Gastroesophageal sphincter (tissue), 4 donors: ENCODE results near the gene GJB3. TPM values are rescaled to one million over a fixed set of nuclear protein-coding genes. Genes with fewer than 3 reads are reported as not detected.

Experiments
- ATAC-seq: fragments of 150-250 bp; one replicate; pipeline ENCODE4 v1.9.1; 2016; ENCODE audit warnings: mild to moderate bottlenecking, moderate library complexity
- H3K27ac ChIP-seq, 4 donors: fragments of 200-600 bp; sonication (generic) in 3 of 4; 1 replicate in 3 of 4; 2 replicates in 1 of 4; pipeline ENCODE4 v1.5.1; 2016 to 2019
- H3K27me3 ChIP-seq: fragments of 200-600 bp; sonication (generic); one replicate; pipeline ENCODE4 v1.5.1; 2019
- H3K36me3 ChIP-seq, 2 donors: fragments of 200-600 bp; sonication (generic); one replicate each; pipeline ENCODE4 v1.5.1; 2019; ENCODE audit warnings: control low read depth in 1 of 2
- H3K4me1 ChIP-seq, 3 donors: fragments of 200-600 bp; sonication (generic); 1 replicate in 2 of 3; 2 replicates in 1 of 3; pipeline ENCODE4 v1.5.1; 2016 to 2019; ENCODE audit warnings: control low read depth in 2 of 3
- H3K4me3 ChIP-seq, 2 donors: fragments of 200-600 bp; sonication (generic); one replicate each; pipeline ENCODE4 v1.5.1; 2019; ENCODE audit warnings: mild to moderate bottlenecking in 1 of 2, moderate library complexity in 1 of 2
- H3K9me3 ChIP-seq, 3 donors: fragments of 200-600 bp; sonication (generic); one replicate each; pipeline ENCODE4 v1.5.1; 2017 to 2019; ENCODE audit warnings: control low read depth in 2 of 3
- CTCF ChIP-seq, 4 experiments: fragments of 200-600 bp in 2 of 4; fragments of 450-650 bp in 2 of 4; sonication (generic) in 1 of 4; IDR thresholded peaks; one replicate each; pipeline ENCODE4 v1.5.1; 2017 to 2019; ENCODE audit warnings: antibody characterized with exemption in 4 of 4, mild to moderate bottlenecking in 2 of 4, moderate library complexity in 2 of 4
- EP300 ChIP-seq: sonication (generic); formaldehyde crosslinking; IDR thresholded peaks from one replicate; pipeline ENCODE4 v1.6.1; 2017; ENCODE audit warnings: antibody characterized with exemption, mild to moderate bottlenecking
- POLR2A ChIP-seq, 2 donors: fragments of 450-650 bp; IDR thresholded peaks; one replicate each; pipeline ENCODE4 v1.6.1; 2017; ENCODE audit warnings: antibody characterized with exemption in 2 of 2, mild to moderate bottlenecking in 2 of 2, moderate library complexity in 1 of 2
- POLR2AphosphoS5 ChIP-seq: sonication (generic); formaldehyde crosslinking; IDR thresholded peaks from one replicate; pipeline ENCODE4 v1.6.1; 2017; ENCODE audit warnings: antibody characterized with exemption
- WGBS, 2 donors: methylation state at CpG; one replicate each; pipeline ENCODE4 v1.1.5; 2018; ENCODE audit warnings: low coverage in 1 of 2; 5-methylcytosine and 5-hydroxymethylcytosine counted together
- total RNA-seq, 4 donors: library from RNA; depleted of rRNA; stranded (reverse); fragments of >200 nt; gene quantifications; one replicate each; pipeline ENCODE4 v1.1.0, GENCODE V29; 2016

Gene GJB3
- total RNA-seq, 4 donors from 2014 or later = 1.1 to 6.4 TPM; not detected in 2

- 53% methylated on average over 3 of the region's 6 CpGs; no CpG with 5 or more reads in 1 of the 2 donors for WGBS, 2 donors
- TF ChIP-seq CTCF (IDR thresholded peaks at IDR 0.05) (no peak), POLR2A (IDR thresholded peaks at IDR 0.05) (no peak), EP300 (no peak), POLR2AphosphoS5 (no peak)
- Histone ChIP-seq H3K4me3 (no peak overlapping the region), H3K27me3 (peaks cover 48% of the 10 kb centered on the region), H3K9me3 (peaks cover 0 to 5% (median 0%) of the 10 kb centered on the region in 3 donors), H3K27ac (peak overlapping the region in 2 of 4 donors; percentile 7 to 27), H3K36me3 (peaks cover 0 to 21% of the 10 kb centered on the region in 2 donors), H3K4me1 (peaks cover 0 to 19% (median 0%) of the 10 kb centered on the region in 3 donors)
- no peak for ATAC-seq
Measured at GRCh38 chr1:34790985-34791384, 10.0 kb downstream of the GJB3 start.

GRCh38 chr1:34792424-34792823, 11.4 kb downstream of the GJB3 start:
- WGBS, 2 donors = 60% methylated on average over 1 of the region's 10 CpGs; no CpG with 5 or more reads in 1 of the 2 donors
- Histone ChIP-seq H3K9me3 (peaks cover 0 to 5% (median 0%) of the 10 kb centered on the region in 3 donors), H3K4me1 (peaks cover 0 to 13% (median 0%) of the 10 kb centered on the region in 3 donors), H3K27me3 (peaks cover 44% of the 10 kb centered on the region), H3K27ac (peak overlapping the region in 2 of 4 donors; percentile 40 to 62), H3K36me3 (peaks cover 0 to 28% of the 10 kb centered on the region in 2 donors), H3K4me3 (peak overlapping the region in 1 of 2 donors; percentile 49)
- no peak for TF ChIP-seq CTCF (IDR thresholded peaks at IDR 0.05)
- no peak for TF ChIP-seq POLR2A (IDR thresholded peaks at IDR 0.05)
- no peak for TF ChIP-seq POLR2AphosphoS5
- no peak for TF ChIP-seq EP300
- no peak for ATAC-seq

GRCh38 chr1:34792868-34793727, 12.1 kb downstream of the GJB3 start, which contains the start of gene GJA4:
Gene GJA4, plus strand, starts transcription at chr1:34792999. Its CDS starts 1,215 bp downstream, at chr1:34794214.
- Histone ChIP-seq H3K4me1 (peaks cover 0 to 13% (median 0%) of the 10 kb centered on the region in 3 donors), H3K4me3 (peak within 1 kb of the TSS; percentile 8 to 49), H3K27me3 (peaks cover 44% of the 10 kb centered on the region), H3K9me3 (peaks cover 0 to 5% (median 0%) of the 10 kb centered on the region in 3 donors), H3K27ac (peak within 1 kb of the TSS in 2 of 4 donors; percentile 48 to 62), H3K36me3 (peaks cover 0 to 35% of the 10 kb centered on the region in 2 donors)
- 24% methylated on average over 6 of the region's 45 CpGs; no CpG with 5 or more reads in 1 of the 2 donors for WGBS, 2 donors
- TF ChIP-seq POLR2AphosphoS5 (peak; percentile 8), EP300 (no peak), POLR2A (IDR thresholded peaks at IDR 0.05) (no peak)
- ATAC-seq = no peak

GRCh38 chr1:34794001-34794789, 13.2 kb downstream of the GJB3 start:
- peaks cover 0 to 13% (median 0%) of the 10 kb centered on the region in 3 donors for H3K4me1 ChIP-seq
- no peak for TF ChIP-seq CTCF (IDR thresholded peaks at IDR 0.05)
- no peak for TF ChIP-seq POLR2A (IDR thresholded peaks at IDR 0.05)
- no peak for TF ChIP-seq EP300
- TF ChIP-seq POLR2AphosphoS5 = no peak
- peaks cover 0 to 35% of the 10 kb centered on the region in 2 donors for H3K36me3 ChIP-seq
- peak overlapping the region in 1 of 2 donors; percentile 49 for H3K4me3 ChIP-seq
- peak overlapping the region in 1 of 4 donors; percentile 62 for H3K27ac ChIP-seq
- WGBS, 2 donors = no CpG with 5 or more reads among the region's 40 CpGs
- peaks cover 0 to 5% (median 0%) of the 10 kb centered on the region in 3 donors for H3K9me3 ChIP-seq
- ATAC-seq = no peak
- peaks cover 44% of the 10 kb centered on the region for H3K27me3 ChIP-seq

GRCh38 chr1:34794790-34795180, 13.8 kb downstream of the GJB3 start:
- Histone ChIP-seq H3K9me3 (peaks cover 0 to 5% (median 0%) of the 10 kb centered on the region in 3 donors), H3K27ac (peak overlapping the region in 1 of 4 donors; percentile 62), H3K36me3 (peaks cover 0 to 35% of the 10 kb centered on the region in 2 donors), H3K27me3 (peaks cover 44% of the 10 kb centered on the region), H3K4me3 (peak overlapping the region in 1 of 2 donors; percentile 49), H3K4me1 (peaks cover 0 to 13% (median 0%) of the 10 kb centered on the region in 3 donors)
- TF ChIP-seq EP300 (no peak), POLR2AphosphoS5 (no peak), CTCF (IDR thresholded peaks at IDR 0.05) (no peak), POLR2A (IDR thresholded peaks at IDR 0.05) (no peak)
- ATAC-seq = no peak
- no CpG with 5 or more reads among the region's 12 CpGs for WGBS, 2 donors
